Inflammatory macrophage treated with lipopolysaccharide for 1 hour (primary cell): ENCODE results near the gene PDIA5.
A peak's percentile ranks its signal among the peaks of the same experiment; 100 is the strongest.

ENCODE experiments used
- DNase-seq, 2 donors: peaks; one replicate each; pipeline ENCODE4 v3.0.0-alpha.2; 2020 to 2022

PDIA5 gene

GRCh38 chr3:123122057-123122456, 55.2 kb downstream of the PDIA5 start:
- DNase-seq = no peak

- DNase-seq = peak in 1 of 2 donors; percentile 6
These were observed 55.9 kb downstream of the PDIA5 start for GRCh38 chr3:123122525-123123315.

GRCh38 chr3:123123716-123124616, 57.1 kb downstream of the PDIA5 start:
- DNase-seq = no peak

GRCh38 chr3:123124971-123125370, 58.1 kb downstream of the PDIA5 start:
- DNase-seq = no peak

GRCh38 chr3:123126031-123126430, 59.2 kb downstream of the PDIA5 start:
- no peak for DNase-seq

GRCh38 chr3:123126653-123127052, 59.8 kb downstream of the PDIA5 start:
- no peak for DNase-seq

GRCh38 chr3:123129092-123129491, 62.3 kb downstream of the PDIA5 start:
- no peak for DNase-seq

- DNase-seq = no peak
These were observed 62.7 kb downstream of the PDIA5 start for GRCh38 chr3:123129532-123129931.

- DNase-seq = no peak
These were observed 63.4 kb downstream of the PDIA5 start for GRCh38 chr3:123130079-123130750.

- no peak for DNase-seq
These were observed 67.8 kb downstream of the PDIA5 start for GRCh38 chr3:123134671-123135070.

- no peak for DNase-seq
These were observed 70.2 kb downstream of the PDIA5 start for GRCh38 chr3:123137001-123137400.

- DNase-seq = no peak
These were observed 72.1 kb downstream of the PDIA5 start for GRCh38 chr3:123138839-123139444.

GRCh38 chr3:123139522-123139921, 72.7 kb downstream of the PDIA5 start:
- DNase-seq = no peak

- DNase-seq = no peak
These were observed 73.7 kb downstream of the PDIA5 start for GRCh38 chr3:123140550-123140949.

- no peak for DNase-seq
These were observed 74.5 kb downstream of the PDIA5 start for GRCh38 chr3:123141276-123141675.

GRCh38 chr3:123143669-123144411, 77.0 kb downstream of the PDIA5 start:
- no peak for DNase-seq

GRCh38 chr3:123147754-123148535, 81.1 kb downstream of the PDIA5 start:
- no peak for DNase-seq

- no peak for DNase-seq
These were observed 81.9 kb downstream of the PDIA5 start for GRCh38 chr3:123148772-123149171.

GRCh38 chr3:123149525-123149924, 82.7 kb downstream of the PDIA5 start:
- DNase-seq = no peak

GRCh38 chr3:123150449-123151215, 83.8 kb downstream of the PDIA5 start:
- DNase-seq = no peak
